GM21390 (cell line): ENCODE data around the gene WWOX.
A peak's percentile ranks its signal among the peaks of the same experiment; 100 is the strongest.

Experiments
- ATAC-seq: cut with Tn5 transposase; IDR thresholded peaks from one replicate; pipeline ENCODE4 v1.9.1; 2021; ENCODE audit not compliant: unreplicated experiment

The WWOX gene

DNA sequence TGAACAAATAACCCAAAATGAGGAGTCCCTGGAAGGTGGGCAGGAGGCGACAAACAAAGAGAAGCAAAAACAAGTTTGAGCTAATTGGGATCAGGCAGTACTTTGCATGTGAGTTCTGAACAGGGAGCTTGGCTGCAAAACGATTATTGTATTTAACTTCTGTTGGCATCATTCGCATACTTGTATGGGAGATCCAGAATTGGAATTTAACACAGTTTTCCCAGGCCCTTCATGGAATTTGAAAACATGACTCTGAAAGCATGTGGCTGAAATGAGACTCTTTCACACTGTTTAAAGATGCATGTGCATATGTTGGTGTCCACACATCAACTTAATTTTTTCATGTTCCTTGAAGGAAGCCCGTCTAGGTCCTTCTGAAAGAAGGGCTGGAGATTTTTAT lies 674.3 kb downstream of the WWOX start:
- no peak for ATAC-seq

DNA sequence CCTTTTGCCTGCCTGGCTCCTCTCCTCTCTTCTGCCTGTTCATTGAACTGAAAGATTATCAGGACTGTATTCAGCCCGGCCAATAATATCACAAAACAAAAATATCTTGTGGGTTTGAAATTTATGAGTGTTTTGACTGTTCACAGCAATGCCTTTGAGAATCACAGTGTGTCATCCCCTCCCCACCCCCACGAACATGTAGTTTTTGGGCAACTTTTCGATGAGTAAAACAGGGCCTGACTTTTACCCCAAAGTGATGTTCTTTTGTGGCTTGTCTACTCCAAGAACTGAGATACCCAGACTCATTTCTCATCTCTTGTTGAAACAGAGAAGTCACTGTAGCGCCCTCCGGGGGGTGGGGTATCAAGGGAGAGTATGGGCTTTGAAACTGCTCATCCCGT lies 675.7 kb downstream of the WWOX start:
- no peak for ATAC-seq

DNA sequence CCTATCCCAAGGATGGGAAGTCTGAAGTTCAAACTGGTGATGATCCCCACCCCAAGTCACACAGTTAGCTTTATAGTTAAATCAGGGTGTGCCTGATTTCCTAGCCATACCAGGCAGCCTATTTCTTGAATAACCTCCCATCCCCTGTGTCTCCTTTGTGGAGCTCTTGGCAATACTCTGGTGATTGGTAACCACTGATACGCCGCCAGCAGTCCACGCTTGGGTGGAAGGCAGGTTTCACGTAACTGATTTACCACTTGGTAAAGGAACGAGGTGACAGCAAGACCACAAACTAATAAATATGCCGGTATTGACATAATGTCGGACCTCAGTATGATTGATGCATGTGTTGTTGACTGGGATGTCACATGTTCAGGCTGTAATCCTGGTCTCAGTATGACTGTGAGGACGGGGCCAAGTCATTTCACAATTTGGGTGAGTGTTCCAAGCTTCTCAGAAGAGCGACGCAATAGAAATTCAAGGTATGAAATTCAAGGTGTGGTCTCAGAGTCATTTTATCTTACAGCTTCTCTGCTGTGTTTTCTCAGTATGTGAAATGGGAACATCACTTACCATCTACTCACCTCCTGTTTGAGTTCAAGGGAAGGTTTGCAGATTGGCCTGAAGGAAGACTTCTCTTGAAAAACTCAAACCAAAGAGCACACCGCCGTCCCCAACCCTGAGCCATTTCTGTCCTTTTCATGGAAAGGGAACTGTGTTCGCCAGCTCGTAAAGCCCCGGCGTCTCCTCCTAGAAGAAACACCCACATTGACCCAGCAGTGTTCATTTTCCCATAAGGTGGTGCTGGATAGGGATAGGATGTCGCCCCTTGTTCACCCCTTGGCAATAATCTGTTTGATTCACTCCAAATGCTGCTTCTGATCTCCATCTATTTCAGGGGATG lies 678.9 kb downstream of the WWOX start:
- ATAC-seq: no peak

DNA sequence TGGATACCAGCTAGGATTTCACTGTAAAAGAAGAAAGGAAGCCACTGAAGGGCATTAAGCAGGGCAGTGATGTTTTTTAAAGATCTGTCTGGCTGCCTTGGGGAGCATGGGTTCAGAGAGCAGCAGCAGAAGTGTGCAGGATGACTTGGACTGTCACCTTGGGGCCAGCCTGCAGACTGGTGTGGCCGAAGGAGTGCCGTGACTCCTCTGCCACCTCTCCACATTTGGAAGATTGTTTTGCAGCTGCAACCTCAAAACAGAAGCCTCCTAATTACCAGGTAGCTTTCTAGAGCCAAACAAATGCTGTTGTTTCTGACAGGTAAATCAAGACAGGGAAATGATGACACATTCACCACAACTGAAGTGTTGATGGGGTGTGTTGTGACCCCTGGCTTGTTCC lies 681.4 kb downstream of the WWOX start:
- ATAC-seq: no peak

DNA sequence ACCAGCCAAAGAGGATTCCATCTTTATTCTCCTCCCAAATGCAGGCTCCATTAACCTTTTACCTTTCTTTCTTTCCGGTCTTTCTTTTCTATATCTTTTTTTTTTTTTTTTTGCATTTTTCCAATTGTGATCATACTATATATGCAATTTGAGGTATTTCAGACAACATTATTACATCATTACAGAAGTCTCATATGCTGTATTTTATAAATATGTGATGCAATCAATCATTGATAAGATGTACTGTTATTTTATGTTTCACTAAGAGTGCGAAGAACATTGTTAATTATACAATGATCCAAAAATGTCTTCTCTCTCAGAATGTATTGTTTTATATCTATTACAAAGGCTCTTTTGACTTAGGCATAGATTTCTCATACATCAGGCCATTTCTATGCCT lies 683.1 kb downstream of the WWOX start:
- ATAC-seq: no peak

DNA sequence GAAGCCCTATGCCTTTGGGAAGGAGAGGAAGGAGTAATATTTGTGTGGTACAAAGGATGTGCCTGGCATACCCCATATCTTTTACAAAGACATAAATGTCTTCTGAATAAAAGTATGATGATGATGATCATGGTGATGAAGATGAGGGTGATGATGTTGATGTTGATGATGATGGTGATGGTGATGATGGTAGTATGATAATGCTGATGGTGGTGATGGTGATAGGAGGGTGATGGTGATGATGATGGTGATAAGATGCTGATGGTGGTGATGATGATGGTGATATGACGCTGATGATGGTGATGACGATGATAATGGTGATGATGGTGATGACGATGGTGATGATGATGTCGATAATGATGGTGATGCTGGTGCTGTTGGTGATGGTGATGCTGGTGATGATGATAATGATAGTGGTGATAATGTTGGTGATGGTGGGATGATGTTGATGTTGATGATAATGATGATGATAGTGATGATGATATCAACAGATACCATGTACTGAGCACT lies 684.2 kb downstream of the WWOX start:
- no peak for ATAC-seq

DNA sequence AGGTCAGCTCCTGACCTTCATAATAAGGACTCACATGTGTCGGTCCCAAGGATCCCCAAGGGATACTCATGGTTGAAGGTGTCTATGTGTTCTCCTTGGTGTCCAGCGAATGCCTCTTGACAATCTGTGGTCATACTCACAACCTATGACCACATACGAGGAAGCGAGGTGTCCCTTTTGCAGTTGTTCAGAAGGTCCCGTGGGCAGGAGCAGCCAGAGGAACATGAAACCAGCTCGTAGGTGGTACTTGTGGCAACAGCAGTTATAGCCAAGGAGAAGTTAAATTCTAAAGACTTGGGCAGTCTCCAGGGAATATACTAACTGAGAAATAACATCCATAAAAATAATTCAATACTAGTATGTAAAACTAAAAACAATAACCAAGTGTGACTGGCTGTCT lies 685.3 kb downstream of the WWOX start:
- ATAC-seq: no peak

DNA sequence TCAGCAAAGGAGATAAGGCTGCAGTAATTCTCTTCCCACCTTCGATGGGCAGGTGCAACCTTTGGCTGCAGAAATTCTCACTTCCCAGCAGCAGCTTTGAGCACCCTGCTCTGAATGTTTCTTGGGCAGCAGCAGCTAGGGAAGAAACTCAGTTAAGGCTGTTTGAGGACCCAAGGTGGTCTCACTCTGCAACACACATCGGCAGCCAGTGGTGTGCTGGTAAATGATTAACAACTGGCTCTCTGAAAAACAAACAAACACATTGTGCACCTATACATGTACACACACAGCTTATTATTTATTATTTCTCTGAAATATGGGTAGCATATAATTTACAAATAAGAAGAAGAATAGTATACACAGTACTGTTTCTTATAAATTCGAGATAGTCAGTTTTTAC lies 685.8 kb downstream of the WWOX start:
- no peak for ATAC-seq

DNA sequence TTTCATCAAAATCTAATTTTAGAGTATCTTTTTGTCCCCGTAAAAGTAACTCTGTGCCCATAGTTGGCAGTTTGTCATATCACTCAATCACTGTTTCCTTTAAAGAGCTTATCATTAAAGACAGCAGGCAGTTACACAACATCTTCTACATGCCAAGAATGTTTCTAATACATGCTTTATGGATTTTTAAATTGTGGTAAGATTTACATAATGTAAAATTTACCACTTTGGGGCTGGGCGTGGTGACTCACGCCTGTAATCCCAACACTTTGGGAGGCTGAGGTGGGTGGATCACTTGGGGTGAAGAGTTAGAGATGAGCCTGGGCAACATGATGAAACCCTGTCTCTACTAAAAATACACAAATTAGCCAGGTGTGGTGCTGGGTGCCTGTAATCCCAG lies 687.2 kb downstream of the WWOX start:
- no peak for ATAC-seq

DNA sequence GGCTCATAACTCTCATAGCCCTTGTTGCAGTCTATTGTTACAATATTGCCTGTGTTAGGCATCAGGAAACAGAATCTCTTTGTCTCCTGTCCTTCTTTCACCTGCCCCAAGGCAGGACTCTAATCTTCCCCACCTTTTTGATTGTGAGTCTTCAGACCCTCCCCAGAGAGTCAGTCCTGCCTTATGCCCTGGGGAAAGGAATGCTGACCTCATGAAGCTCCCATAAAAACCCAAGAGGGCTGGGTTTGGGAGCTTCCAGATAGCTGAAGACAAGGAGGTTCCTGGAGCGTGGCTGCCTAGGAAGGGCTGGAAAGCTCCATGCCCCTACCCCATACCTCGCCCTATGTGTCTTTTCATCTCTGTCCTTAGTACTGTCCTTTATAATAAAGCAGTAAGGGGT lies 688.8 kb downstream of the WWOX start:
- no peak for ATAC-seq

DNA sequence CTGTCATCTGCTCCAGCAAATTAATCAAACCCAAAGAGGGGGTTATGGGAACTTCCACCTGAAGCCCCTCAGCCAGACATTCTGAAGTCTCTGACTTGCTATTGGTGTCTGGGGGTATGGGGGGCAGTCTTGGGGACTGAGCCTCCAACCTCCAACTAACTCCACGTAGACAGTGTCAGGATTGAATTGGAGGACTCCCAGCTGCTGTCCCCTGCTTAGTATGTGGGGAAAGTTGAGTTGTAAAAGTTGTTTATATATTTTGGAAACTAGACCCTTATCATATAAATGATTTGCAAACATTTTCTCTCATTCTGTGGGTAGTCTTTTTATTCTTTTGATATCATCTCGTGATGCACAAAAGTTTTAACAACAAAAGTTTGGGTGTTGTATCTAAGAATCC lies 689.2 kb downstream of the WWOX start:
- no peak for ATAC-seq

DNA sequence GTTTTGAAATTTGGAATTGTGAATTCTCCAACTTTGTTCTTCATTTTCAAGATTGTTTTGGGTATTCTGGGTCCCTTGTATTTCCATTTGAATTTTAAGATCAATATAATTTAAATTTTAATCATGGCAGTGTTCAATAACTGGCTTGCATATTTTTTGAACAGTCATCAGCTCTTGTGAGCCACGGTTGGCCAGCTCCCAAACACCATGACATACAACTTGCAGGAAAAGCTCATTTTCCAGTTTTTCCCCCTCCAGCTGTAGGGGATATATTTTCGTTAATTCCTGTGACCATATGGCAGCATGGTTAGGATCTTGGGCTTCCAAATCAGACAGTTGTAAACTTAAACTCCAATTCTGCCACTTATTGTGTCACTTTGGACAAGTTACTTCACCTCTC lies 690.1 kb downstream of the WWOX start:
- ATAC-seq: no peak

DNA sequence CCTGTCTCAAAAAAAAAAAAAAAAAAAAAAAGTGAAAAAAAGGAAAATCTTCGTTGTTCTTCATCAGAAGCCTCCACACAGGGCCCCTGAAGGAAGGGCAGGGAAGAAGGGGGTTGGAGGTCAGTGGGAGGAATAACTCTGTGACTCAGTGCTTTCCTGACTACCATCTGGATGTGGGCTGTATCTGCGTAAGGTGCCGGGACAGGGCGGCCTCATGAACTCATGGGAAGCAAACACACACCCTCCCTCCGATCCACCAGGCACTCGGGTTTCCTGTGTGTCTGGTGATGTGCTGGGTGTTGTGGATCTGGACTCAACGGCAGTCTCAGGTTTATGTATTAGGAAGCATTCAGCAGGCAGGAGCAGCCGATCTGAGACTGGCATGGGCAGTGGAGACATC lies 691.6 kb downstream of the WWOX start:
- ATAC-seq: no peak

DNA sequence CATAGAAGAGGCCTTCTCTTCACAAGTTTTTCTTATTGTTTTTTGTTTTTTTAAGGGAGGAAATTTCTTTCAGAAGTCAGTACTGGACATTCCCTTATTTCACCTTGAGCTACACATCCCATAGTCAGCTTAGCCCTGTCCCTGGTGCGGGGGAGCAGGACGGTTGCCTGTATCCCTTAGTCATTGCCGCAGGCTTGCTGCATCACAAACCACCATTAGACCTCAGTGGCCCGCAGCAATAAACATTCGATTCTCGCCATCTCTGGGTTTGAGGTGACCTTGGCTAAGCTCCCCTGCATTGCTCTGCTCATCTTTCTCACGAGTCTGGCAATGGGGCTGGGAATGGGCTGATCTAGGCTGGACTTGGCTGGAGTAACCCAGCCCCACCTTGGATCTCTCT lies 692.5 kb downstream of the WWOX start:
- ATAC-seq: no peak

DNA sequence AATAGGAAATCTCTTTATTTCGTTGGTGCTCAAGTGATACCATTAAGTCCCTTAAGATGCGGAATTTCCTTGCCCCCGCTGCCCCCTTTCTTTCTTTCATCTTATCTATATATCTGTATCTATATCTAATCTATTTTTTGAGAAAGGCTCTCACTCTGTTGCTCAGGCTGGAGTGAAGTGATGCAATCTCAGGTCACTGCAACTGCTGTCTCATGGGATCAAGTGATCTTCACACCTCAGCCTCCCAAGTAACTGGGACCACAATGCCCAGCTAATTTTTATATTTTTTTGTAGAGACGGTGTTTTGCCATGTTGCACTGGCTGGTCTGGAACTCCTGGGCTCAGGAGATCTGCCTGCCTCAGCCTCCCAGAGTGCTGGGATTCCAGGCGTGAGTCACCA lies 693.5 kb downstream of the WWOX start:
- ATAC-seq: no peak

DNA sequence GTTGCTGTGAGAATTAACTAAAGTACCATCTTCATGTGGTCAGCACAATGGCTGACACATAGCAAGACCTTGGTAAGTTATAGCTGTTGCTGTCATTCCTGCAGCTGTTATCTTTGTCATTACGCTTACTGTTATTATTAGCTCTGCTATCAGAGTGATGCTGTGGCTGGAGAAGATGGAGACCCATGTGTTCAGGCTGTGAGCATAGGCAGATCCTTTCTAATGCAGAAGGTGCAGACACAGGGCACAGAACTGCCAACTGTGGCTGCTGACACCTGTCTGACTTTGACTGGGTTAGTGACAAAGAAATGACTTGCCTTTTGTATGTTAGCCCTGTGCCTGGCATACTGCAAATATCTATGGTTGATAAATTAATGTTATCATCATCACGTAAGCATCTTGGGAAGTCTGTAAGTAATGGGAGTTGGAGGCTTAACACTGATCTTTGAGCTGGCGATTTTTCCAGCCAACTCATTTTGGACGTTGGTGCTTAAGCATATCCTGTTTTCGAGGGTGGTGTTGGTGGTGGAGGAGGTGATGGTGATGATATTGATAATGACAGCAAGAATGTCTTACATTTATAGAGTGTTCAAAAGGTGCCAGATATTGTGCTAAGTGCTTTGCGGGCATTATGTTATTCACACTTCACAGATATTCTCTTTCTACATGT lies 695.3 kb downstream of the WWOX start:
- no peak for ATAC-seq

DNA sequence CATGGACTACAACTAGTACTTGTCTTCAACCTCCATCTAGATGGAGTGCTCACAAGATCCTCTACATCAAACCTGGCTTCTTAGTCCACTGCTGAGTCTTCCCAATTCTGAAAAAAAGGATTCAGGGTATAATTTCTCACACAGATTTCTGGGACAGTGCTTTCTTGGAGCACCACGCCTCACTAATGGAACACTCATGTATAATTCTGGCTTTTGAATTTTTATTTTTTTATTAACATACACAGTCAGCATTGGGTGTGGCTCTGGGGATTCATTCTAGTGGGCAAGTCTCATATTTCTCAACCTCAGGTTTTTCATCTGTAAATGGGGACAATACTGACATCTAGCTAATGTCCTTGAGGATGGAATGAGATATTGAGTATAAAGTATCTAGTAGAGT lies 696.0 kb downstream of the WWOX start:
- ATAC-seq: no peak

DNA sequence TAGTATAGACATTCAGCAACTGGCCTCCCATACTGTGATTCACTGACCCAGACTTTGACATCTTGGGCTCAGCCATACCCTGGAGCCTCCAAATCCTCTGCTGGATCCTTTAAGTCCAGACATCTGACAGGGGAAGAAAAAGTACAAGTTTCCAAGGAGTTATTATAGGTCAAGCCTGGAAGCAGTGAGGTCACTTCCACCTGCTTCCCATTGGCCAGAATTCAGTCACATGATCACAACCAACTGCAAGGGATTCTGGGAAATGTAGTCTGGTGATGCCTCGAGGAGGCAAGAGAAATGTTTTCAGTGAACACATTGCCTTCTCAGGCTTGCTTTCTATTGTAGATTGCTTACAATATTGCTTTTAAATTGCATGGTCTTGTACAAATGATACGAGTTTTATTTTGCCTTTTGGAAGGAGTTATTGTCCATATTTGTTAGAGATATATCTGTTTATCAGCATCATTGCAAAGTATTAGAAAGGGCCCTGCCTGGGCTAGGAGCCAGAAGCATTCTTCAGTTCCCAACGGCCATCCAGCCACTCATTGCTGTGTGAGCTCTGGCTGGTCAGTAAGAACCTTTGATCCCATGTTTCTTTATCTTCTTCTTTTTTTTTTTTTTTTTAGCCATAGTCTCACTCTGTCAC lies 696.9 kb downstream of the WWOX start:
- ATAC-seq: peak; percentile 75

DNA sequence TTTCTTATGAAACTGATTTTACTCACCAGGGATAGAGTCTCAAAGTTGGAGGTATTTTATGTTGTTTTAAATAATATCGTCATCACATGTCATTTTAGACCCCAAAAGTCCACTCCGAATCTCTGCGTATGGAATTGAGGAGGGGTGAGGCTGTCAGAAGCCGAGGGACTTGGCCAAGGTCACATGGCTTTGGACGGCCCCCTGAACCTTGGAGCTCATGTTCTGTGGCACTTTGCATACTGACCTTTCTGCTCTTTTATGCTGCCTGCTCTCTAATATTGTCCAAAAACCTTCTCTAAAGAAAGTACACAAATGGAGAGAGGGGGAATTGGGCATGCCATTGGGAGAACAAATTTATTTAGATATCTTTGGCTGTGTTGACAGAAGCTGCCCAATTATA lies 700.0 kb downstream of the WWOX start:
- ATAC-seq: no peak

DNA sequence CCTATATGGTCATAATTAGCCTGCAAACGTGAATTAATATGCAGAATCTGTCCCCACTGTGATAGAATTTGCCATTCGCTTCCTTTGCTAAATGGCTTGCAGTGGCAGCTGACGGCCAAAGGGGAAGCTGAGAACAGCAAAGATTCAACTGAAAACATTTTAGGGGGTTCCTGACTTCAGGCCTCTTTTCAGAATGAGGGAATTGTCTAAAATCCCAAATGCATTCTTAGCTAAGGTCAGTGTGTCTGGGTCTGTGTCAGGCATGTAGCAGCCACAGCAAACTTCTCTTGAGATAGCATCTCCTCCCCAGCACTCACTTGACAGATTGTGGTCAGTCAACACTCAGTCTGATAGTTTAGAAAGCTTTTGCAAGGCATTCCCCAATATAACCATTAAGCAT lies 701.1 kb downstream of the WWOX start:
- no peak for ATAC-seq

DNA sequence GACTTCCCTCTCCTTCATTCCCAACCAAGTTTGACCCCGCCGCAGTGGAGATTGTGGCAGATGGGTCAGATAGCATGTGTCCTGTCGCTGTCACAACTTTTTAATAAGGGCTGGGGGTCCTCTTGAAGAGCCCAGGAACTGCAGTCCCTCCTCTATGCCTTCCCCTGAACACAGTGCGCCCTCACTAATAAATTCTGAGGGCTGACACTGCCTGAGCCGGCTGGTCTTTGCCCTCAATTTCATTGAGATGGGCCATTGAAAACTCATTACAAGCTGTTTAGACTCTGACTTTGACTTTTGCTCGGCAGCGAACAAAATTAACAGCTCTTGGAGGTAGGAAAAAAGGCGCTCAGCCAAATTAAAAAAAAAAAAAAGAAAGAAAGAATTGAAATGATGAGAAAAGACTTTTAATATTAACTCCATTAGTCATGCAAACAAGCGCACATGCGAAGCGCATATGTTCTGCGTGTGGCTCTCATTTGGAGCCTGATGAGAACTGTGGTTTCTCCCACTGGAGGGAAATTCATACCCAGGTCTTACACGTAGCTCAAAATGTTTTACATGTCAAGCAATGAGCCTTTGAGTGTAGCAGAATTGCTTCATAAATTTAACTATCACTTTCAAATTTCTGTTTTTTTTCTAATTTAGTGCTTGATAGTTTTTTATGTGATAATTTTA lies 704.7 kb downstream of the WWOX start:
- no peak for ATAC-seq
